ENCODE results near the gene MARK1.

The MARK1 gene

GRCh38 chr1:220708936-220709801 lies 181.2 kb downstream of the MARK1 start:
- DNase-seq (ENCODE audit: low read depth in 1 of 2, low spot score in 1 of 2): no peak

GRCh38 chr1:220710333-220710732 lies 182.4 kb downstream of the MARK1 start:
- DNase-seq (ENCODE audit: low read depth in 1 of 2, low spot score in 1 of 2): no peak

- no peak for DNase-seq (ENCODE audit: low read depth in 1 of 2, low spot score in 1 of 2)
Observed at GRCh38 chr1:220711056-220711809, 183.3 kb downstream of the MARK1 start.

Data from activated CD4-positive, alpha-beta T cell treated with anti-CD3 and anti-CD28 coated beads, Interleukin-2, amount 50 U/mL, for 24 hours (primary cell).